ENCODE measurements around the gene JAML.

DNA sequence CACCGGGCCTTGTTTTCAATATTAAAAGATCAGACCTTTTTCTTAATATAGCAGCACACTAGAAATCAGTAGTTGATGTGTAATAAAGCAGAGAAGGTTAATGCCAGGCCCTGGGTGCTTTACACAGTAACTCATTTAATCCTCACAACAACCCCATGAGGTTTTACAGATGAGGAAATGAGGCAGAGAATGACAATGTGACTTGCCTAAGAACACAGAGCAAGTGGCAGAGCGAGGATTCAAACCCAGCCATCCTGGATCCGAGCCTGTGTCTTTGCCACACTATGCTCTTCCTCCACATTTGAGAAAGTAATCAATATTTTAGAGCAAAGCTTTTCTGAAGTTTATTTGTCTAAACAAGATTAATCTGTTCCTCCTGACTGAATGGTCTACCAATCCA, 7.2 kb downstream of the JAML start:
- TF ChIP-seq, protein P1, sequence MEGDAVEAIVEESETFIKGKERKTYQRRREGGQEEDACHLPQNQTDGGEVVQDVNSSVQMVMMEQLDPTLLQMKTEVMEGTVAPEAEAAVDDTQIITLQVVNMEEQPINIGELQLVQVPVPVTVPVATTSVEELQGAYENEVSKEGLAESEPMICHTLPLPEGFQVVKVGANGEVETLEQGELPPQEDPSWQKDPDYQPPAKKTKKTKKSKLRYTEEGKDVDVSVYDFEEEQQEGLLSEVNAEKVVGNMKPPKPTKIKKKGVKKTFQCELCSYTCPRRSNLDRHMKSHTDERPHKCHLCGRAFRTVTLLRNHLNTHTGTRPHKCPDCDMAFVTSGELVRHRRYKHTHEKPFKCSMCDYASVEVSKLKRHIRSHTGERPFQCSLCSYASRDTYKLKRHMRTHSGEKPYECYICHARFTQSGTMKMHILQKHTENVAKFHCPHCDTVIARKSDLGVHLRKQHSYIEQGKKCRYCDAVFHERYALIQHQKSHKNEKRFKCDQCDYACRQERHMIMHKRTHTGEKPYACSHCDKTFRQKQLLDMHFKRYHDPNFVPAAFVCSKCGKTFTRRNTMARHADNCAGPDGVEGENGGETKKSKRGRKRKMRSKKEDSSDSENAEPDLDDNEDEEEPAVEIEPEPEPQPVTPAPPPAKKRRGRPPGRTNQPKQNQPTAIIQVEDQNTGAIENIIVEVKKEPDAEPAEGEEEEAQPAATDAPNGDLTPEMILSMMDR (IDR thresholded peaks at IDR 0.05): no peak
- TF ChIP-seq EZH2 (IDR thresholded peaks at IDR 0.05) (no peak), EZH2phosphoT487 (IDR thresholded peaks at IDR 0.05) (no peak)
